Loucy (cell line): Measurements from ENCODE around the gene EXD3.

ENCODE experiments used
- CTCF ChIP-seq: fragments of 200-600 bp; sonication (generic); conservative IDR thresholded peaks from 2 replicates; pipeline ENCODE4 v1.5.1; 2014; ENCODE audit warnings: mild to moderate bottlenecking, antibody characterized with exemption, low read length
- EZH2phosphoT487 ChIP-seq: fragments of 200-600 bp; IDR thresholded peaks from 2 replicates; pipeline ENCODE4 v1.6.1; 2018; ENCODE audit warnings: antibody characterized with exemption, mild to moderate bottlenecking, moderate library complexity, borderline replicate concordance

GRCh38 chr9:137448602-137448962 is 25.6 kb upstream of the EXD3 start:
- no peak for TF ChIP-seq CTCF
- no peak for TF ChIP-seq EZH2phosphoT487
